Measurements from ENCODE around the gene OR1E1. TPM values are rescaled to one million over a fixed set of nuclear protein-coding genes. Genes with fewer than 3 reads are reported as not detected.
"Not testable (repeated sequence)": the region's sequence is repeated elsewhere in the genome, so short reads cannot be mapped to it uniquely, and the experiment has no call there.

Gene OR1E1
- total RNA-seq, 1 donor from 2014 or later = not detected

DNA sequence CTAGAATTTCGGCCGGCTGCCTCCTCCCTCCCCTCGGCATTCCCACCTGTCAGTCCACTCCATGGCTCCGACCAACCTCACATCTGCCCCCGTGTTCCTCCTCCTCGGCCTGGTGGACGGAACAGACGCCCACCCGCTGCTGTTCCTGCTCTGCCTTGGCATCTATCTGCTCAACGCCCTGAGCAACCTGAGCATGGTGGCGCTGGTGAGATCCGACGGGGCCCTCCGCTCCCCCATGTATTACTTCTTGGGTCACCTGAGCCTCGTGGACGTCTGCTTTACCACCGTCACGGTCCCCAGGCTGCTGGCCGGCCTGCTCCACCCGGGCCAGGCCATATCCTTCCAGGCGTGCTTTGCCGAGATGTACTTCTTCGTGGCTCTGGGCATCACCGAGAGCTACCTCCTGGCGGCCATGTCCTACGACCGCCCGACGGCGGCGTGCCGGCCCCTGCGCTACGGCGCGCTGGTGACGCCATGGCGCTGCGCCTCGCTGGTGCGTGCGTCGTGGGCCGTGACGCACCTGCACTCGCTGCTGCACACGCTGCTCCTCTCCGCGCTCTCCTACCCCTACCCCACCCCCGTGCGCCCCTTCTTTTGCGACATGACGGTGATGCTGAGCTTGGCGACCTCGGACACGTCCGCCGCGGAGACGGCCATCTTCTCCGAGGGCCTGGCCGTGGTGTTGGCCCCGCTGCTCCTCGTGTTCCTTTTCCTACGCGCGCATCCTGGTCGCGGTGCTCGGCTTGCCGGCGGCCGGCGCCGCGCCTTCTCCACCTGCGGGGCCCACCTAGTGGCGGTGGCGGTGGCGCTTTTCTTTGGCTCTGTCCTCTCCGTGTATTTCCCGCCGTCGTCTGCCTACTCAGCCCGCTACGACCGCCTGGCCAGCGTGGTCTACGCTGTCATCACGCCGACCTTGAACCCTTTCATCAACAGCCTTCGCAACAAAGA lies 12.1 kb downstream of the OR1E1 start, which contains the start of gene OR3A2:
TSS of gene OR3A2 (minus strand) at position 440 of the 948 bp plus-strand sequence.
- no peak within 1 kb of the TSS for H3K4me3 Mint-ChIP-seq
- Histone ChIP-seq H3K9me3 (ENCODE audit: low read depth) (peaks cover 6% of the 10 kb centered on the region), H2AFZ (replicated peaks) (no peak within 1 kb of the TSS), H3K9ac (no peak within 1 kb of the TSS), H3F3A (ENCODE audit: low read depth) (no peaks in the 10 kb centered on the region), H3K4me3 (no peak within 1 kb of the TSS), H3K36me3 (no peaks in the 10 kb centered on the region), H3K4me1 (no peaks in the 10 kb centered on the region), H3K79me2 (ENCODE audit: low read depth) (no peaks in the 10 kb centered on the region), H4K20me1 (ENCODE audit: low read depth) (no peaks in the 10 kb centered on the region), H3K4me2 (no peak within 1 kb of the TSS), H3K27ac (no peak within 1 kb of the TSS), H3K27me3 (no peaks in the 10 kb centered on the region)
- H3K27me3 Mint-ChIP-seq (ENCODE audit: insufficient read depth, low read depth) = peaks cover 2% of the 10 kb centered on the region
- H3K36me3 Mint-ChIP-seq = no peaks in the 10 kb centered on the region
- no peaks in the 10 kb centered on the region for H3K4me1 Mint-ChIP-seq
- DNase-seq (ENCODE audit: low spot score) = peak; percentile 1
- TF ChIP-seq EZH2 (IDR thresholded peaks at IDR 0.05) = no peak
- no peak for TF ChIP-seq EZH2phosphoT487 (IDR thresholded peaks at IDR 0.05)
- no peak for TF ChIP-seq CTCF (IDR thresholded peaks at IDR 0.05)
- no peak within 1 kb of the TSS for H3K27ac Mint-ChIP-seq
- no peaks in the 10 kb centered on the region for H3K9me3 Mint-ChIP-seq

DNA sequence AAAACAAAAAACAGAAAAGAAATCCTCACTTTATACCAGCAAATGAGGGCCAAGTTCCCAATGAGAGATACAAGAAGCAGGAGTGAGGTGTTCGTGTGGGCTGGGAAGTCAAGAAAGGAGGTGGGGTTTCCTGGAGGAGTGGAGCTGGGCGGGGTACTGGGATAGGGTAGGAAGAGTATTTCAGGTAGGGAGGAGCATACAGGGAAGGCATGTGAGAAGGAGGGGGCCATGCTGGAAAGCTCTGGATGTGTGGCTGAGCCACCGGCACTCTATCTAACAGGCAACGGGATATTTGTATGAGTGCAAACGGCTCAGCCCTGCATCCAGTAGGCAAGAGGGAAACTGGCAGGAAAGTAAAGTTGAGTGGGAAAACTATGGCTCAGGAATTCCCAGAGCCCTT lies 16.3 kb downstream of the OR1E1 start:
- H3K9me3 ChIP-seq (ENCODE audit: low read depth) = no peaks in the 10 kb centered on the region
- H3K4me2 ChIP-seq = no peak overlapping the region
- H3K79me2 ChIP-seq (ENCODE audit: low read depth) = no peaks in the 10 kb centered on the region
- H3K4me3 Mint-ChIP-seq = no peak overlapping the region
- no peaks in the 10 kb centered on the region for H3F3A ChIP-seq (ENCODE audit: low read depth)
- H2AFZ ChIP-seq (replicated peaks) = no peak overlapping the region
- H3K4me1 Mint-ChIP-seq = peaks cover 3% of the 10 kb centered on the region
- H3K36me3 Mint-ChIP-seq = no peaks in the 10 kb centered on the region
- no peak overlapping the region for H3K27ac Mint-ChIP-seq
- peaks cover 9% of the 10 kb centered on the region for H3K27me3 Mint-ChIP-seq (ENCODE audit: insufficient read depth, low read depth)
- H4K20me1 ChIP-seq (ENCODE audit: low read depth) = no peaks in the 10 kb centered on the region
- no peaks in the 10 kb centered on the region for H3K4me1 ChIP-seq
- TF ChIP-seq EZH2 (IDR thresholded peaks at IDR 0.05) (no peak), CTCF (IDR thresholded peaks at IDR 0.05) (no peak)
- H3K27me3 ChIP-seq = no peaks in the 10 kb centered on the region
- H3K9me3 Mint-ChIP-seq = no peaks in the 10 kb centered on the region
- no peak overlapping the region for H3K9ac ChIP-seq
- no peaks in the 10 kb centered on the region for H3K36me3 ChIP-seq
- no peak overlapping the region for H3K27ac ChIP-seq
- no peak overlapping the region for H3K4me3 ChIP-seq
- no peak for DNase-seq (ENCODE audit: low spot score)

DNA sequence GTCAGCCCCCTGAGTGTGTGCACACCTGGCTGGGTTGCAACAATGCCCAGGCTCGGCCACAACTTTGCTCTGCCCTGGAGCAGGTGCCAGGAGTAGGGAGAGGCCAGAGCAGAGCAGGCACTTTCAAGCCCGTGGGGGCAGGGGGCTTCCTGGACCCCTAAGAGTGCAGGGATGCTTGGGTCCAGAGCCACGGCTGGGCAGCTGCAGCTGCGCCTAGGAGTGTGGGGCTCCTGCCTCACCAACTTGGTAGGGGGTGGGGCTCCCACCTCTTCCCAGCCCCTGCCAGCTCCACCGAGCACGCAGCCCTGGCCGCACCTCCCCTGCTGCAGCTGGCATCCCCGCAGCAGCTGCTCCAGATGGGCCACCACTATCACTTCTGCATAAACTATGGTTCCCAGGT lies 19.9 kb downstream of the OR1E1 start:
- no peak overlapping the region for H3K4me3 ChIP-seq
- Mint-ChIP-seq H3K4me3 (no peak overlapping the region), H3K27me3 (ENCODE audit: insufficient read depth, low read depth) (peaks cover 9% of the 10 kb centered on the region), H3K27ac (no peak overlapping the region), H3K36me3 (no peaks in the 10 kb centered on the region), H3K4me1 (peaks cover 3% of the 10 kb centered on the region), H3K9me3 (peaks cover 7% of the 10 kb centered on the region)
- H3F3A ChIP-seq (ENCODE audit: low read depth) = no peaks in the 10 kb centered on the region
- H2AFZ ChIP-seq (replicated peaks) = no peak overlapping the region
- no peak overlapping the region for H3K9ac ChIP-seq
- H3K4me2 ChIP-seq = no peak overlapping the region
- no peaks in the 10 kb centered on the region for H3K4me1 ChIP-seq
- H3K36me3 ChIP-seq = no peaks in the 10 kb centered on the region
- no peak overlapping the region for H3K27ac ChIP-seq
- no peak for DNase-seq (ENCODE audit: low spot score)
- no peaks in the 10 kb centered on the region for H3K79me2 ChIP-seq (ENCODE audit: low read depth)
- H4K20me1 ChIP-seq (ENCODE audit: low read depth) = no peaks in the 10 kb centered on the region
- TF ChIP-seq EZH2 (IDR thresholded peaks at IDR 0.05) = no peak
- no peak for TF ChIP-seq EZH2phosphoT487 (IDR thresholded peaks at IDR 0.05)
- H3K9me3 ChIP-seq (ENCODE audit: low read depth) = peaks cover 10% of the 10 kb centered on the region
- no peaks in the 10 kb centered on the region for H3K27me3 ChIP-seq

GRCh38 chr17:3371167-3371566 lies 27.0 kb downstream of the OR1E1 start:
- not testable (repeated sequence) for H3K4me2 ChIP-seq; DNase-seq (ENCODE audit: low spot score); H3K4me3 ChIP-seq; H3K4me1 Mint-ChIP-seq; H3K79me2 ChIP-seq (ENCODE audit: low read depth); H3K27me3 Mint-ChIP-seq (ENCODE audit: insufficient read depth, low read depth); H3K36me3 ChIP-seq; H3K4me1 ChIP-seq; H3K27me3 ChIP-seq; H3K4me3 Mint-ChIP-seq; H2AFZ ChIP-seq (replicated peaks); H3K27ac Mint-ChIP-seq; H3K27ac ChIP-seq; H3F3A ChIP-seq (ENCODE audit: low read depth); H3K9ac ChIP-seq; H4K20me1 ChIP-seq (ENCODE audit: low read depth); H3K36me3 Mint-ChIP-seq
- peaks cover 19% of the 10 kb centered on the region for H3K9me3 ChIP-seq (ENCODE audit: low read depth)
- peaks cover 24% of the 10 kb centered on the region for H3K9me3 Mint-ChIP-seq

Small RNA genes within 50 kb of the gene (small RNA-seq; reads per million reads assigned to genes)
- gene OR1AC1P = not detected

Other genes starting within 250 kb of the OR1E1 start
- gene OR1A2, start 200.9 kb downstream of the OR1E1 start, total RNA-seq (ENCODE audit: low replicate concordance) = not detected in 2 replicates
- not detected in 2 replicates for gene OR1A1, start 190.7 kb downstream of the OR1E1 start, total RNA-seq (ENCODE audit: low replicate concordance)
- gene OR3A1, start 100.0 kb downstream of the OR1E1 start, total RNA-seq (ENCODE audit: low replicate concordance) = not detected in 2 replicates
- gene OR3A2, start 12.1 kb downstream of the OR1E1 start, total RNA-seq (ENCODE audit: low replicate concordance) = 0.15 TPM in 1 of 2 replicates, not detected in the other
- not detected in 2 replicates for gene OR3A3, start 13.0 kb upstream of the OR1E1 start, total RNA-seq (ENCODE audit: low replicate concordance)
- gene OR1E2, start 35.4 kb upstream of the OR1E1 start, total RNA-seq (ENCODE audit: low replicate concordance) = not detected in 2 replicates
- not detected in 2 replicates for gene SPATA22, start 73.4 kb upstream of the OR1E1 start, total RNA-seq (ENCODE audit: low replicate concordance)
- gene ASPA, start 77.6 kb upstream of the OR1E1 start, total RNA-seq (ENCODE audit: low replicate concordance) = not detected in 2 replicates
- 1.5 and 1.9 TPM in 2 replicates for gene TRPV3, start 159.4 kb upstream of the OR1E1 start, total RNA-seq (ENCODE audit: low replicate concordance)
- 4.0 and 4.2 TPM in 2 replicates for gene TRPV1, start 211.0 kb upstream of the OR1E1 start, total RNA-seq (ENCODE audit: low replicate concordance)
- gene SHPK, start 237.8 kb upstream of the OR1E1 start, total RNA-seq (ENCODE audit: low replicate concordance) = 23.4 and 33.4 TPM in 2 replicates
- 9.4 and 9.9 TPM in 2 replicates for gene CTNS, start 238.3 kb upstream of the OR1E1 start, total RNA-seq (ENCODE audit: low replicate concordance)